ENCODE results near the gene SEC14L5.

DNA sequence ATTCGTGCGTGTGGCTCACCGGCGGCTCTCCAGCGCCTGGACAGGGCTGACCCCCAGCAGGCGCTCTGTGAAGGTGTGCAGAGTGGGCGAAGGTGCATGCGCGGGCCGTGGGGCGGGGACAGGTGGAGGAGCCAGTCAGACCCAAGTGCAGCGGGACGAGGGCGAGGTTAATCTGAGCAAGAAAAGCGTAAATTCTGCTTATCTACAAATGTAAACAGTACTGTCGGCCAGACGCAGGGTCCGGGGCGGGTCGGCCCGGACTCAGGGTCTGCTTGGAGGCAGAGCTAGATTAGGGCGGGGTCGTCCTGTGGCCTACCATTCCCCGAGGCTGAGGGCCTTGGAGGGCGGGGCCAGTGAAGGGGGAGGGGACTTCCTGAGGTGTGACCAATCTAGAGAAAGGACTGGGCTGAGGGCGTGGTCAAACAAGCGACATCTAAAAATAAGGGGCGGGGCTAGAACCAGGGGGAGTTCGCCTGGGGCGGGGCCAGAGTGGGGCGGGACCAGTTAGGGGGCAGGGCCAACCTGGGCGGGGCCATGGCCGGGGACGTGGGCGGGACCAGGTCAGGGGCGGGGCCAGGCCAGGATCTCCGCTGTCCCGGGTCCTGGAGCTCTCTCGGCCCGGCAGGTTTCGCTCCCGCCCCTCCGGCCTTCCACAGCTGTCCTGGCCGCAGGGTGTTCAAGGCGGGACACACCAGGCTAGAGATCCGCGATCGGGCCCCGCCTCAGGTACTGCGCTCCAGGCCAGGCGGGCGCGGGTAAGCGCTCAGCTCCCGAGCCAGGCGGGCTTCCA, at the start of gene SEC14L5:
- TF ChIP-seq, protein P1, sequence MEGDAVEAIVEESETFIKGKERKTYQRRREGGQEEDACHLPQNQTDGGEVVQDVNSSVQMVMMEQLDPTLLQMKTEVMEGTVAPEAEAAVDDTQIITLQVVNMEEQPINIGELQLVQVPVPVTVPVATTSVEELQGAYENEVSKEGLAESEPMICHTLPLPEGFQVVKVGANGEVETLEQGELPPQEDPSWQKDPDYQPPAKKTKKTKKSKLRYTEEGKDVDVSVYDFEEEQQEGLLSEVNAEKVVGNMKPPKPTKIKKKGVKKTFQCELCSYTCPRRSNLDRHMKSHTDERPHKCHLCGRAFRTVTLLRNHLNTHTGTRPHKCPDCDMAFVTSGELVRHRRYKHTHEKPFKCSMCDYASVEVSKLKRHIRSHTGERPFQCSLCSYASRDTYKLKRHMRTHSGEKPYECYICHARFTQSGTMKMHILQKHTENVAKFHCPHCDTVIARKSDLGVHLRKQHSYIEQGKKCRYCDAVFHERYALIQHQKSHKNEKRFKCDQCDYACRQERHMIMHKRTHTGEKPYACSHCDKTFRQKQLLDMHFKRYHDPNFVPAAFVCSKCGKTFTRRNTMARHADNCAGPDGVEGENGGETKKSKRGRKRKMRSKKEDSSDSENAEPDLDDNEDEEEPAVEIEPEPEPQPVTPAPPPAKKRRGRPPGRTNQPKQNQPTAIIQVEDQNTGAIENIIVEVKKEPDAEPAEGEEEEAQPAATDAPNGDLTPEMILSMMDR (IDR thresholded peaks at IDR 0.05; ENCODE audit: low read depth, low read length), result no peak
- TF ChIP-seq POLR2A (IDR thresholded peaks at IDR 0.05; ENCODE audit: extremely low read depth, insufficient read length) (no peak), MYC (IDR thresholded peaks at IDR 0.05; ENCODE audit: low read depth, low read length) (no peak)
- TF ChIP-seq, protein P2, sequence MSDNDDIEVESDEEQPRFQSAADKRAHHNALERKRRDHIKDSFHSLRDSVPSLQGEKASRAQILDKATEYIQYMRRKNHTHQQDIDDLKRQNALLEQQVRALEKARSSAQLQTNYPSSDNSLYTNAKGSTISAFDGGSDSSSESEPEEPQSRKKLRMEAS (IDR thresholded peaks at IDR 0.05; ENCODE audit: low read depth, low read length), result no peak

Data from NB4 (cell line).